HepG2 (cell line): ENCODE results near the gene TMEM164. TPM values are rescaled to one million over a fixed set of nuclear protein-coding genes. Genes with fewer than 3 reads are reported as not detected.

Source experiments
- ATAC-seq: fragments of 200-7000 bp; cut with Tn5 transposase; 3 replicates; pipeline ENCODE4 v1.9.1; 2020; ENCODE audit warnings: mild to moderate bottlenecking, moderate library complexity
- BruUV-seq: library from RNA; stranded (reverse); fragments of 400-500 nt; replicated peaks from 2 replicates; lab custom pipeline; 2021; lab: Mats Ljungman, UMichigan
- CTCF ChIA-PET: fragments of 300-600 bp; formaldehyde crosslinking; extraction: SDS; loops from one replicate; lab custom pipeline; 2021; ENCODE audit warnings: low total read pairs, inconsistent platforms, low intra/inter-chr PET ratio; lab: Yijun Ruan, JAX
- POLR2A ChIA-PET: fragments of 350-600 bp; sonication (Branson Sonifier 250); formaldehyde crosslinking; loops from one replicate; lab custom pipeline; 2020; ENCODE audit warnings: antibody characterized with exemption, inconsistent platforms; lab: Yijun Ruan, JAX
- DNase-seq: peaks from one replicate; pipeline ENCODE4 v3.0.0-alpha.2; 2015; ENCODE audit warnings: low spot score
- FAIRE-seq: peaks from 3 replicates; lab custom pipeline; 2011; peaks lifted over from hg19 to GRCh38; lab: Jason Lieb, UNC
- H2AFZ ChIP-seq: one replicate; pipeline ENCODE4 v1.6.1; 2011; ENCODE audit warnings: low read length, inconsistent platforms
- H3K27ac ChIP-seq: fragments of 300-600 bp; 3 replicates; pipeline ENCODE4 v1.8.0; 2011; ENCODE audit warnings: mixed run types, mild to moderate bottlenecking, mixed read lengths, low read length, inconsistent platforms; ENCODE audit not compliant: insufficient read depth; ENCODE audit errors: extremely low read length
- H3K27me3 ChIP-seq, 2 experiments: fragments of 200-600 bp in 1 of 2; 2 replicates in 1 of 2; 3 replicates in 1 of 2; pipeline versions ENCODE4 v1.6.0 to v1.8.0; 2011; ENCODE audit warnings: low read length in 2 of 2, mild to moderate bottlenecking in 2 of 2, moderate library complexity in 2 of 2, inconsistent platforms in 1 of 2; ENCODE audit not compliant: insufficient read depth in 2 of 2, control insufficient read depth in 1 of 2
- H3K36me3 ChIP-seq, 2 experiments: fragments of 200-600 bp in 1 of 2; replicated peaks in 1 of 2; 2 replicates in 1 of 2; 3 replicates in 1 of 2; pipeline versions ENCODE4 v1.5.1 to v1.8.0; 2011; ENCODE audit warnings: low read length in 2 of 2, inconsistent platforms in 1 of 2; ENCODE audit not compliant: insufficient read depth in 2 of 2, control insufficient read depth in 1 of 2
- H3K4me1 ChIP-seq: 2 replicates; pipeline ENCODE4 v1.5.1; 2012; ENCODE audit warnings: low read length, inconsistent platforms; ENCODE audit not compliant: insufficient read depth
- H3K4me2 ChIP-seq: 2 replicates; pipeline ENCODE4 v1.6.0; 2011; ENCODE audit warnings: low read depth, low read length, inconsistent platforms
- H3K4me3 ChIP-seq, 3 experiments: fragments of 200-600 bp in 1 of 3; sonication (generic), shearing (Covaris generic) in 1 of 3; replicated peaks in 1 of 3; 2 replicates each; pipeline ENCODE4 v1.5.1; 2011 to 2016; ENCODE audit warnings: low read length in 3 of 3, inconsistent platforms in 2 of 3, low read depth in 2 of 3, mild to moderate bottlenecking in 2 of 3, control low read depth in 1 of 3, mixed read lengths in 1 of 3; ENCODE audit not compliant: insufficient read depth in 1 of 3
- H3K79me2 ChIP-seq: one replicate; pipeline ENCODE4 v1.6.1; 2011; ENCODE audit warnings: low read length, inconsistent platforms; ENCODE audit not compliant: insufficient read depth
- H3K9ac ChIP-seq: 2 replicates; pipeline ENCODE4 v1.6.0; 2011; ENCODE audit warnings: mild to moderate bottlenecking, low read depth, low read length, inconsistent platforms; ENCODE audit not compliant: insufficient read depth
- H3K9me3 ChIP-seq: 2 replicates; pipeline ENCODE4 v1.5.1; 2012; ENCODE audit warnings: mild to moderate bottlenecking, low read length
- H4K20me1 ChIP-seq: 2 replicates; pipeline ENCODE4 v1.6.0; 2011; ENCODE audit warnings: inconsistent platforms, mild to moderate bottlenecking, low read length, moderate library complexity; ENCODE audit not compliant: insufficient read depth
- CCAR2 ChIP-seq: fragments of 200-400 bp; formaldehyde crosslinking; optimal IDR thresholded peaks from 2 replicates; pipeline ENCODE3; 2018; ENCODE audit warnings: low read depth, mild to moderate bottlenecking, low read length, moderate library complexity
- CHD4 ChIP-seq: fragments of 200-600 bp; sonication (generic); IDR thresholded peaks from 2 replicates; pipeline ENCODE4 v1.7.0; 2017; ENCODE audit warnings: mild to moderate bottlenecking, low read length, borderline replicate concordance
- CSRNP2 ChIP-seq: sonication (generic); formaldehyde crosslinking; conservative IDR thresholded peaks from 2 replicates; pipeline ENCODE4 v1.8.0; 2022; ENCODE audit warnings: low read depth, missing genetic modification reagents
- FOSL2 ChIP-seq: sonication (generic); formaldehyde crosslinking; IDR thresholded peaks from 2 replicates; pipeline ENCODE4 v1.4.0; 2020; ENCODE audit warnings: missing genetic modification reagents
- NFIC ChIP-seq: IDR thresholded peaks from 2 replicates; pipeline ENCODE4 v1.6.1; 2012; ENCODE audit warnings: mild to moderate bottlenecking, low read length, inconsistent platforms
- SOX13 ChIP-seq, 3 experiments: fragments of 450-650 bp in 1 of 3; sonication (generic) in 1 of 3; formaldehyde crosslinking in 1 of 3; IDR thresholded peaks in 2 of 3; conservative IDR thresholded peaks in 1 of 3; 2 replicates each; pipeline versions ENCODE4 v1.5.0 to v1.6.1; 2016 to 2020; ENCODE audit warnings: antibody characterized with exemption in 1 of 3, mild to moderate bottlenecking in 1 of 3, missing compliant biosample characterization in 1 of 3, missing genetic modification reagents in 1 of 3, moderate library complexity in 1 of 3
- ZBTB37 ChIP-seq: sonication (generic); formaldehyde crosslinking; IDR thresholded peaks from 2 replicates; pipeline ENCODE4 v1.4.0; 2020; ENCODE audit warnings: mild to moderate bottlenecking, missing genetic modification reagents
- ZNF274 ChIP-seq: sonication (generic); formaldehyde crosslinking; IDR thresholded peaks from 2 replicates; pipeline ENCODE4 v1.5.1; 2020; ENCODE audit warnings: mild to moderate bottlenecking, missing genetic modification reagents
- ZNF503 ChIP-seq: sonication (generic); formaldehyde crosslinking; IDR thresholded peaks from 2 replicates; pipeline ENCODE4 v1.4.0; 2020; ENCODE audit warnings: missing genetic modification reagents
- ZNF607 ChIP-seq: sonication (generic); formaldehyde crosslinking; IDR thresholded peaks from 2 replicates; pipeline ENCODE4 v1.5.1; 2020; ENCODE audit warnings: missing genetic modification reagents, mild to moderate bottlenecking, borderline replicate concordance
- ZNF619 ChIP-seq: sonication (generic); formaldehyde crosslinking; IDR thresholded peaks from 2 replicates; pipeline ENCODE4 v1.4.0; 2020; ENCODE audit warnings: mild to moderate bottlenecking, missing genetic modification reagents
- WGBS: methylation state at CpG from one replicate; pipeline ENCODE4 v1.1.6; 2017; ENCODE audit warnings: low lambda C conversion rate; 5-methylcytosine and 5-hydroxymethylcytosine counted together
- in situ Hi-C: cut with HindIII; loops from 2 replicates; pipeline ENCODE4 v1.10.0; 2017; ENCODE audit warnings: low pct_unique_long_range_greater_than_20kb; ENCODE audit not compliant: extremely low pct_ligation_motif_present
- intact Hi-C: fragments of 100-400 bp; cut with micrococcal nuclease; formaldehyde crosslinking; loops from one replicate; pipeline ENCODE4 v1.10.0; 2022; ENCODE audit not compliant: unreplicated experiment
- polyA plus RNA-seq, 8 experiments: library from polyadenylated mRNA; depleted of rRNA in 3 of 8; stranded (reverse) in 7 of 8; unstranded in 1 of 8; fragments of >200 nt; fragmentation: Illumina TruSeq in 4 of 8; extraction: Trizol in 4 of 8; gene quantifications; 2 replicates each; pipeline versions ENCODE4 v1.2.1 to v1.2.3, GENCODE V29; 2011 to 2016; ENCODE audit warnings: low read depth in 4 of 8, missing spikeins in 1 of 8, mixed read lengths in 1 of 8; ENCODE audit not compliant: insufficient read depth in 1 of 8
- total RNA-seq, 5 experiments: library from RNA; depleted of rRNA; stranded (reverse); fragments of >200 nt; fragmentation: Illumina TruSeq; extraction: Trizol; gene quantifications; 2 replicates each; pipeline ENCODE4 v1.2.3, GENCODE V29; 2016; ENCODE audit warnings: low read depth in 1 of 5

The TMEM164 gene
- total and polyA plus RNA-seq, 2 of the 13 experiments (the other 11 are each of a cell fraction or from before 2014, with no cell fraction given), result 5.8 to 13.2 TPM

GRCh38 chrX:110173192-110174175 lies 170.6 kb downstream of the TMEM164 start:
- no peaks in the 10 kb centered on the region for H3K27me3 ChIP-seq
- no peak for TF ChIP-seq ZNF607 (CRISPR knock-in tag)
- peak; percentile 45 for TF ChIP-seq FOSL2
- TF ChIP-seq, all 625 proteins: peak for 1
- WGBS, result 97% methylated on average over 10 of the region's 19 CpGs
- no peak for ATAC-seq
- H3K9me3 ChIP-seq, result no peaks in the 10 kb centered on the region
- H3K4me1 ChIP-seq, result no peaks in the 10 kb centered on the region
- DNase-seq, result no peak
- no peaks in the 10 kb centered on the region for H3K36me3 ChIP-seq
- in situ Hi-C loops, result loop anchor here (25.0 kb wide), 1 partner anchor 664 kb away; no protein-coding TSS in a partner anchor
- H2AFZ ChIP-seq, result no peak overlapping the region
- no peaks in the 10 kb centered on the region for H3K79me2 ChIP-seq
- H3K4me3 ChIP-seq, result no peak overlapping the region
- intact Hi-C loops, result no loop called here
- H3K9ac ChIP-seq, result no peak overlapping the region
- no peak for FAIRE-seq
- no peak overlapping the region for H3K4me2 ChIP-seq
- no TSS peak for BruUV-seq
- H4K20me1 ChIP-seq, result no peaks in the 10 kb centered on the region
- ChIA-PET POLR2A (no interaction called here), CTCF (no interaction called here)
- no peak overlapping the region for H3K27ac ChIP-seq

- POLR2A ChIA-PET, result no interaction called here
- in situ Hi-C loops, result no loop called here
- Histone ChIP-seq H3K9ac (no peak overlapping the region), H3K9me3 (no peaks in the 10 kb centered on the region), H3K4me3 (no peak overlapping the region), H3K4me1 (no peaks in the 10 kb centered on the region), H3K27ac (no peak overlapping the region), H3K79me2 (no peaks in the 10 kb centered on the region), H2AFZ (no peak overlapping the region), H3K36me3 (no peaks in the 10 kb centered on the region), H3K4me2 (no peak overlapping the region), H3K27me3 (no peaks in the 10 kb centered on the region), H4K20me1 (no peaks in the 10 kb centered on the region)
- FAIRE-seq, result no peak
- intact Hi-C loops, result no loop called here
- DNase-seq, result no peak
- CTCF ChIA-PET, result no interaction called here
- no peak for ATAC-seq
- no CpG with 5 or more reads among the region's 4 CpGs for WGBS
- no TSS peak for BruUV-seq
- TF ChIP-seq ZNF274 (CRISPR knock-in tag) (no peak), SOX13 (IDR thresholded peaks at IDR 0.05) (no peak), SOX13 (CRISPR knock-in tag; conservative IDR thresholded peaks at IDR 0.05 in 1 of 2, IDR thresholded peaks at IDR 0.05 in 1 of 2) (no peak), ZNF619 (no peak), ZNF503 (CRISPR knock-in tag) (no peak), ZBTB37 (CRISPR knock-in tag) (no peak), CHD4 (no peak), CCAR2 (no peak), NFIC (no peak), CSRNP2 (CRISPR knock-in tag) (no peak)
Measured at GRCh38 chrX:110175146-110175545, 172.2 kb downstream of the TMEM164 start.
